HCT116 (cell line): ENCODE data around the gene MYO3B.

Experiments used
- POLR2AphosphoS5 ChIP-seq: IDR thresholded peaks from 2 replicates; pipeline ENCODE4 v1.6.1; 2011; ENCODE audit warnings: mild to moderate bottlenecking, low read depth, low read length, moderate library complexity
- TF ChIP-seq, protein P1 (sequence below): IDR thresholded peaks from 2 replicates; pipeline ENCODE4 v1.6.1; 2012; ENCODE audit warnings: low read depth

DNA sequence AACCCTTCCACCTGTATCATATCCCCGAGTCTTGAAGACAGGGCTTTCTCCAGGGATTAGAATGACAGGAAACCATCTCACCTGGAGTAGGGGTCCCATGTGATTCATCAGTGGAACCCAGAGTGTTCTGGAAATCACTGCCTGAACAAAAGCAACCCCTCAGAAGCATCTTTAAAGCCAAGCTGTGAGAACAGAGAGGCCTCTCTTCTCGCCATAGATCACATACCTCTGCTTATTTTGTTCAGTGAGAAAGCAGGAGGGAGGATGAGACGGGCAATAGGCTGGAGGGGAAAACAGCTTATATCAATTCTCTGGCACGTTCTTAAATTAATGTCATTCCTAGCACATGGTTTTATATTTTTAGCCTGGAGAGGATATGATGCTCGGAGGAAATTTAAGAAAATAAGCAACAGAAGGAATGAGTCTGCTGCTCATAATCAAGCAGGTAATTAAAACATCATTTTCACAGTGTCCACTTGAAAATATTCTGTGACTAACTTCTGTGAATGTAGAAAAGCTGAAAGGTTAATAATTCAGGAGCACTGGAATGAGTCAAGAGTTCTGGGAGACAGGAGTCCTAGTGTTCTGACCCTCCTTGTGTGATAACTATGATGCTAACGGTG is 323.6 kb downstream of the MYO3B start:
- no peak for TF ChIP-seq POLR2AphosphoS5
- TF ChIP-seq, protein P1, sequence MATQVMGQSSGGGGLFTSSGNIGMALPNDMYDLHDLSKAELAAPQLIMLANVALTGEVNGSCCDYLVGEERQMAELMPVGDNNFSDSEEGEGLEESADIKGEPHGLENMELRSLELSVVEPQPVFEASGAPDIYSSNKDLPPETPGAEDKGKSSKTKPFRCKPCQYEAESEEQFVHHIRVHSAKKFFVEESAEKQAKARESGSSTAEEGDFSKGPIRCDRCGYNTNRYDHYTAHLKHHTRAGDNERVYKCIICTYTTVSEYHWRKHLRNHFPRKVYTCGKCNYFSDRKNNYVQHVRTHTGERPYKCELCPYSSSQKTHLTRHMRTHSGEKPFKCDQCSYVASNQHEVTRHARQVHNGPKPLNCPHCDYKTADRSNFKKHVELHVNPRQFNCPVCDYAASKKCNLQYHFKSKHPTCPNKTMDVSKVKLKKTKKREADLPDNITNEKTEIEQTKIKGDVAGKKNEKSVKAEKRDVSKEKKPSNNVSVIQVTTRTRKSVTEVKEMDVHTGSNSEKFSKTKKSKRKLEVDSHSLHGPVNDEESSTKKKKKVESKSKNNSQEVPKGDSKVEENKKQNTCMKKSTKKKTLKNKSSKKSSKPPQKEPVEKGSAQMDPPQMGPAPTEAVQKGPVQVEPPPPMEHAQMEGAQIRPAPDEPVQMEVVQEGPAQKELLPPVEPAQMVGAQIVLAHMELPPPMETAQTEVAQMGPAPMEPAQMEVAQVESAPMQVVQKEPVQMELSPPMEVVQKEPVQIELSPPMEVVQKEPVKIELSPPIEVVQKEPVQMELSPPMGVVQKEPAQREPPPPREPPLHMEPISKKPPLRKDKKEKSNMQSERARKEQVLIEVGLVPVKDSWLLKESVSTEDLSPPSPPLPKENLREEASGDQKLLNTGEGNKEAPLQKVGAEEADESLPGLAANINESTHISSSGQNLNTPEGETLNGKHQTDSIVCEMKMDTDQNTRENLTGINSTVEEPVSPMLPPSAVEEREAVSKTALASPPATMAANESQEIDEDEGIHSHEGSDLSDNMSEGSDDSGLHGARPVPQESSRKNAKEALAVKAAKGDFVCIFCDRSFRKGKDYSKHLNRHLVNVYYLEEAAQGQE, result no peak
